GM19467 (cell line): ENCODE data around the gene HABP4.

ENCODE experiments used
- ATAC-seq: cut with Tn5 transposase; IDR thresholded peaks from one replicate; pipeline ENCODE4 v1.9.1; 2021; ENCODE audit warnings: mild to moderate bottlenecking, moderate library complexity; ENCODE audit not compliant: unreplicated experiment

HABP4 gene

GRCh38 chr9:96515621-96516470 is 65.9 kb downstream of the HABP4 start:
- no peak for ATAC-seq

DNA sequence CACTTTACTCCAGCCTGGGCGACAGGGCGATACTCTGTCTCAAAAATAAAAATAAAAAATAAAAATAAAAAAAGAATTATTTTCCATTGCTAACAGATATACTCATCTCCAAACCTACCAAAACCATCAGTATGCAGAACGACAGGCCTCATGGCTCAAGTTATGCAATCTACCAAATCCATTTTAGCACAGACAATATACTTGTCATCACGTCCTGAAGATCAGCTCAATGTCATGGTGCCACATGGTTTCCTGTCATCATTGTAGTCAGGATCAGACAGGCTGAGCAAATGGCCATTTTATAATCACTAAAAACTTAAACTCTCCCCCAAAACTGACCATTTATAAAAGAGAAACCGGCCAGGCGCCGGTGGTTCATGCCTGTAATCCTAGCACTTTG is 69.1 kb downstream of the HABP4 start:
- ATAC-seq: no peak

DNA sequence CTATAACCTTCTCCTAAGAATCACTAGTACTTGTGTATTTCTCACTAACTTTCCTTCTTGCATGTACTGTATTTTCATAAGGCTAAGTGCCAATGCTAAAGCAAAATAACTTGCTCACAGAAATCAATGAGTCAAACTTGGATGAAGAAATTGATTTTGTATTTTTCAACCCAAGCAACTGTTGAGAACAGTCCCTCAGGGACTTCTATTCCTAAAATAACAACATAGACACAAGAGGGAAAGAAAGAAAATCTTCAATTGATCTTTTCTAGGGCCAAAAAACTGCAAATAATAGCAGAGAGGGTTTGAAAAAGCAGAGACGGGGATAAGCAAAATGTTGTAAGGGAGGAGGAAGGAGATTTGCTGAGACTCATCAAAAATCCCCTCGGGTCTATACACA is 69.8 kb downstream of the HABP4 start:
- no peak for ATAC-seq

GRCh38 chr9:96522366-96522765 is 72.4 kb downstream of the HABP4 start:
- no peak for ATAC-seq

- ATAC-seq: no peak
Measured at GRCh38 chr9:96523374-96523773, 73.4 kb downstream of the HABP4 start.

DNA sequence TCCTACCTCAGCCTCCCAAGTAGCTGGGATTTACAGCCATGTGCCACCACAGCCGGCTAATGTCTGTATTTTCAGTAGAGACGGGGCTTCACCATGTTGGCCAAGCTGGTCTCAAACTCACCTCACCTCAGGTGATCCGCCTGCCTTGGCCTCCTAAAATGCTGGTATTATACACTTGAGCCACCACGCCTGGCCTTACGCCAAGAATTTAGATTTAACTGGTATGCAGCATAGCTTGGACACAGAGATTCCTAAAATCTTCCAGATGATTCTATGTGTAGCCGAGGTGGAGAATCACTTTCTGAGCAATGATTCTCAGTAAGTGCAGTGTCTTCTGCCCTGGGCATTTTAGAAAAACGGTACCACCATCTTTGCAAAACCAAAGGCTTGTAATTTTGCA is 74.1 kb downstream of the HABP4 start:
- no peak for ATAC-seq

DNA sequence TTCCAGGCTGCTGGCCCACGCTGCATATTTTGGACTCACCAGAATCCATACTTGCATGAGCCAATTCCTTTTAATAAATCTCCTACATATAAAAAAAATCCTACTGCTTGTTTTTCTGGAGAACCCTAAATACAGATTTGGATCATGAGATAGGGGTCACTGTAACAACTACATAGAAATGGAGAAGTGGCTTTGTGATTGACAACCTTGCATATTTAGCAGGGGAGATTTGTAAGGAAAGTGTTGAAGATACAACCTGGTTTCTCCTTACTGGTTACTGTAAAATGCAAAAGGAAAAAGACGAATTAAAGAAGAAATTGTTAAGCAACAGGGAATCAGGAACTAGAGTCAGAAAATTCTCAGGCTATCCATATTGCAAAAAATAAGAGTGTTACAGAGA is 74.8 kb downstream of the HABP4 start:
- no peak for ATAC-seq

DNA sequence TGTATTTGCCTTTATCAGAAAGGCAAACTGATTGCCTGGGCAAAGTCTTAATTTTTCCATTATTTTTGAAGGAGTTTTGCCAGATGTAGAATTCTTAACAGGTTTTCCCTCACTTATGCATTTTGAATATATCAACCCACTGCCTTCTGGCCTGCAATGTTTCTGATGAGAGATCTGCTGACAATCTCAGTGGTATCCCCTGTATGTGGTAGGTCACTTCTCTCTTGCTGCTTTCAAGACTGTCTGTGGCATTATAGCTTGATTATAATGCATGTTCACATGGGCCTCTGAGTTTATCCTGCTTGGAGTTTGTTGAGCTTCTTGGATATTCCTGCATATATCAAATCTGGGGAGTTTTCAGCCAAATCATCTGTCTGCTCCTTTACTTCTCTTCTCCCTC is 82.2 kb downstream of the HABP4 start:
- ATAC-seq: no peak

- ATAC-seq: no peak
Measured at GRCh38 chr9:96540106-96540505, 90.1 kb downstream of the HABP4 start.
